WTC11 (cell line): ENCODE results near the gene ARMC8. TPM values are rescaled to one million over a fixed set of nuclear protein-coding genes. Genes with fewer than 3 reads are reported as not detected.

Experiments
- ATAC-seq: fragments of 200-7000 bp; cut with Tn5 transposase; 2 replicates; pipeline ENCODE4 v1.10.0; 2021; ENCODE audit warnings: mild to moderate bottlenecking, moderate library complexity
- CTCF ChIA-PET: fragments of 300-600 bp; sonication (Branson Sonifier 250); formaldehyde crosslinking; loops from one replicate; lab custom pipeline; 2021; ENCODE audit warnings: antibody characterized with exemption; lab: Charles Lee
- POLR2A ChIA-PET: fragments of 350-600 bp; sonication (Branson Sonifier 250); formaldehyde crosslinking; loops from one replicate; lab custom pipeline; 2021; ENCODE audit warnings: antibody characterized with exemption; lab: Charles Lee
- DNase-seq: peaks from one replicate; pipeline ENCODE4 v3.0.0; 2021; ENCODE audit warnings: low spot score
- H3K27ac Mint-ChIP-seq: 2 replicates; pipeline ENCODE4 v1.8.0; 2021; ENCODE audit warnings: mixed read lengths
- H3K27me3 Mint-ChIP-seq: 2 replicates; pipeline ENCODE4 v1.8.0; 2021; ENCODE audit warnings: low read depth, mild to moderate bottlenecking, moderate library complexity, mixed read lengths
- H3K36me3 Mint-ChIP-seq: 2 replicates; pipeline ENCODE4 v1.8.0; 2021; ENCODE audit warnings: mixed read lengths
- H3K4me1 Mint-ChIP-seq: 2 replicates; pipeline ENCODE4 v1.8.0; 2022; ENCODE audit warnings: mixed read lengths
- H3K4me3 Mint-ChIP-seq: 2 replicates; pipeline ENCODE4 v1.8.0; 2021; ENCODE audit warnings: mild to moderate bottlenecking, moderate library complexity, mixed read lengths
- H3K9me3 Mint-ChIP-seq: 2 replicates; pipeline ENCODE4 v1.8.0; 2021; ENCODE audit warnings: mixed read lengths
- ERG ChIP-seq: fragments of 250-450 bp; sonication (Bioruptor Pico); IDR thresholded peaks from 2 replicates; pipeline ENCODE4 v1.8.0; 2021; ENCODE audit warnings: mild to moderate bottlenecking
- GTF2I ChIP-seq: fragments of 250-450 bp; sonication (Bioruptor Pico); conservative IDR thresholded peaks from 2 replicates; pipeline ENCODE4 v1.4.0; 2021; ENCODE audit warnings: mild to moderate bottlenecking
- IRF2 ChIP-seq: sonication (generic); formaldehyde crosslinking; IDR thresholded peaks from 2 replicates; pipeline ENCODE4 v1.8.0; 2022; ENCODE audit warnings: low read depth, missing genetic modification reagents, borderline replicate concordance
- KAT7 ChIP-seq: sonication (generic); formaldehyde crosslinking; IDR thresholded peaks from 2 replicates; pipeline ENCODE4 v1.8.1; 2023; ENCODE audit warnings: missing genetic modification reagents, mild to moderate bottlenecking, borderline replicate concordance
- MAX ChIP-seq: sonication (generic); formaldehyde crosslinking; IDR thresholded peaks from 2 replicates; pipeline ENCODE4 v1.8.0; 2022; ENCODE audit warnings: mild to moderate bottlenecking, missing genetic modification reagents
- MYBL2 ChIP-seq: sonication (generic); formaldehyde crosslinking; IDR thresholded peaks from 2 replicates; pipeline ENCODE4 v1.8.1; 2023; ENCODE audit warnings: mild to moderate bottlenecking, moderate library complexity, missing genetic modification reagents
- NR3C1 ChIP-seq: sonication (generic); formaldehyde crosslinking; conservative IDR thresholded peaks from 2 replicates; pipeline ENCODE4 v1.8.1; 2023; ENCODE audit warnings: low read depth, mild to moderate bottlenecking, missing genetic modification reagents
- RORB ChIP-seq: fragments of 250-450 bp; sonication (Bioruptor Pico); IDR thresholded peaks from 2 replicates; pipeline ENCODE4 v1.9.0; 2021; ENCODE audit warnings: mild to moderate bottlenecking
- SMAD4 ChIP-seq: sonication (generic); formaldehyde crosslinking; IDR thresholded peaks from 2 replicates; pipeline ENCODE4 v1.8.0; 2022; ENCODE audit warnings: mild to moderate bottlenecking, missing genetic modification reagents
- SOX15 ChIP-seq: fragments of 250-450 bp; sonication (Bioruptor Pico); IDR thresholded peaks from 2 replicates; pipeline ENCODE4 v1.9.0; 2021; ENCODE audit warnings: mild to moderate bottlenecking
- TEAD1 ChIP-seq: sonication (generic); formaldehyde crosslinking; IDR thresholded peaks from 2 replicates; pipeline ENCODE4 v1.8.0; 2022; ENCODE audit warnings: mild to moderate bottlenecking, missing genetic modification reagents
- TEAD4 ChIP-seq: sonication (generic); formaldehyde crosslinking; IDR thresholded peaks from 2 replicates; pipeline ENCODE4 v1.8.0; 2022; ENCODE audit warnings: mild to moderate bottlenecking, missing genetic modification reagents
- TP53 ChIP-seq: sonication (generic); formaldehyde crosslinking; IDR thresholded peaks from 2 replicates; pipeline ENCODE4 v1.8.1; 2023; ENCODE audit warnings: mild to moderate bottlenecking, missing genetic modification reagents
- ZBTB43 ChIP-seq: sonication (generic); formaldehyde crosslinking; IDR thresholded peaks from 2 replicates; pipeline ENCODE4 v1.8.1; 2023; ENCODE audit warnings: mild to moderate bottlenecking, missing genetic modification reagents
- ZNF121 ChIP-seq: sonication (generic); formaldehyde crosslinking; IDR thresholded peaks from 2 replicates; pipeline ENCODE4 v1.8.0; 2023; ENCODE audit warnings: missing genetic modification reagents
- ZNF219 ChIP-seq: sonication (generic); formaldehyde crosslinking; IDR thresholded peaks from 2 replicates; pipeline ENCODE4 v1.8.0; 2023; ENCODE audit warnings: missing genetic modification reagents, mild to moderate bottlenecking, borderline replicate concordance
- ZNF232 ChIP-seq: sonication (generic); formaldehyde crosslinking; IDR thresholded peaks from 2 replicates; pipeline ENCODE4 v1.8.0; 2022; ENCODE audit warnings: mild to moderate bottlenecking, missing genetic modification reagents
- ZNF317 ChIP-seq: sonication (generic); formaldehyde crosslinking; IDR thresholded peaks from 2 replicates; pipeline ENCODE4 v1.8.1; 2023; ENCODE audit warnings: low read depth, mild to moderate bottlenecking, moderate library complexity, missing genetic modification reagents, borderline replicate concordance
- total RNA-seq: library from RNA; stranded (reverse); gene quantifications from 3 replicates; pipeline ENCODE4 v1.2.3, GENCODE V29; 2021
- TF ChIP-seq, protein P1 (sequence below): sonication (generic); formaldehyde crosslinking; IDR thresholded peaks from 2 replicates; pipeline ENCODE4 v1.8.1; 2022; ENCODE audit warnings: low read depth, missing genetic modification reagents, borderline replicate concordance
- TF ChIP-seq, protein P2 (sequence below): sonication (generic); formaldehyde crosslinking; conservative IDR thresholded peaks from 2 replicates; pipeline ENCODE4 v1.8.1; 2023; ENCODE audit warnings: mild to moderate bottlenecking, low read depth, missing genetic modification reagents, moderate library complexity
- TF ChIP-seq, protein P3 (sequence below): fragments of 250-450 bp; sonication (Bioruptor Pico); conservative IDR thresholded peaks from 2 replicates; pipeline ENCODE4 v1.9.0; 2021; ENCODE audit warnings: mild to moderate bottlenecking

Gene ARMC8
- total RNA-seq, 1 experiment from 2014 or later: 44.9 TPM

GRCh38 chr3:138227650-138228049 lies 40.5 kb downstream of the ARMC8 start:
- H3K36me3 Mint-ChIP-seq: peaks cover 53% of the 10 kb centered on the region
- POLR2A ChIA-PET: no interaction called here
- H3K9me3 Mint-ChIP-seq: no peaks in the 10 kb centered on the region
- H3K27ac Mint-ChIP-seq: peak overlapping the region; percentile 15; the same call in 1 of the 2 replicates
- TF ChIP-seq GTF2I (CRISPR knock-in tag) (no peak), ZNF232 (CRISPR knock-in tag) (no peak), TEAD4 (CRISPR knock-in tag) (no peak), SOX15 (CRISPR knock-in tag) (no peak)
- TF ChIP-seq, protein P1, sequence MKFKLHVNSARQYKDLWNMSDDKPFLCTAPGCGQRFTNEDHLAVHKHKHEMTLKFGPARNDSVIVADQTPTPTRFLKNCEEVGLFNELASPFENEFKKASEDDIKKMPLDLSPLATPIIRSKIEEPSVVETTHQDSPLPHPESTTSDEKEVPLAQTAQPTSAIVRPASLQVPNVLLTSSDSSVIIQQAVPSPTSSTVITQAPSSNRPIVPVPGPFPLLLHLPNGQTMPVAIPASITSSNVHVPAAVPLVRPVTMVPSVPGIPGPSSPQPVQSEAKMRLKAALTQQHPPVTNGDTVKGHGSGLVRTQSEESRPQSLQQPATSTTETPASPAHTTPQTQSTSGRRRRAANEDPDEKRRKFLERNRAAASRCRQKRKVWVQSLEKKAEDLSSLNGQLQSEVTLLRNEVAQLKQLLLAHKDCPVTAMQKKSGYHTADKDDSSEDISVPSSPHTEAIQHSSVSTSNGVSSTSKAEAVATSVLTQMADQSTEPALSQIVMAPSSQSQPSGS (CRISPR knock-in tag): no peak
- TF ChIP-seq, all 79 proteins: peak for 0
- DNase-seq (no peak), ATAC-seq (no peak)
- Mint-ChIP-seq H3K4me3 (no peak overlapping the region), H3K4me1 (no peaks in the 10 kb centered on the region), H3K27me3 (no peaks in the 10 kb centered on the region)
- CTCF ChIA-PET: no interaction called here

DNA sequence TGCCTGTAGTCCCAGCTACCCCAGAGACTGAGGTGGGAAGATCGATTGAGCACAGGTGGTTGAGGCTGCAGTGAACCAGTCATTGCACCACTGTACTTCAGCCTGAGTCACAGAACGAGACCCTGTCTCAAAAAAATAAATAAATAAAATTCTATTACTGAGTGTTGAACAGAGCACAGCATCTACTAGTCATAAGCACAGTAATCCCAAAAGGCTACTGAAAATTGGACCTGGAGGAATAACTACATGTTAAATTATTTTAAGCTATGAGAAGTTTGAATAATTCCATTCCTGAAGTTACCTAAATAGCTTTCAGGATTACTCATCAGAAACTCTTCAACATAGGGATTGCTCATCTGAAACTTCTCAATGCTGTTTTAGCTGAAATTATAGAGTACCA lies 43.4 kb downstream of the ARMC8 start:
- H3K4me3 Mint-ChIP-seq: no peak overlapping the region
- TF ChIP-seq MAX (no peak), SOX15 (CRISPR knock-in tag) (no peak), RORB (CRISPR knock-in tag) (no peak)
- DNase-seq: no peak
- POLR2A ChIA-PET: interaction anchor here (1.1 to 1.2 kb wide), 2 partner anchors 11 to 43 kb away, joined by 3 read pairs; partner anchors contain the start of gene ARMC8
- peaks cover 27% of the 10 kb centered on the region for H3K36me3 Mint-ChIP-seq
- H3K4me1 Mint-ChIP-seq: no peaks in the 10 kb centered on the region
- H3K9me3 Mint-ChIP-seq: no peaks in the 10 kb centered on the region
- no peaks in the 10 kb centered on the region for H3K27me3 Mint-ChIP-seq
- no peak for ATAC-seq
- no peak overlapping the region for H3K27ac Mint-ChIP-seq
- CTCF ChIA-PET: no interaction called here

DNA sequence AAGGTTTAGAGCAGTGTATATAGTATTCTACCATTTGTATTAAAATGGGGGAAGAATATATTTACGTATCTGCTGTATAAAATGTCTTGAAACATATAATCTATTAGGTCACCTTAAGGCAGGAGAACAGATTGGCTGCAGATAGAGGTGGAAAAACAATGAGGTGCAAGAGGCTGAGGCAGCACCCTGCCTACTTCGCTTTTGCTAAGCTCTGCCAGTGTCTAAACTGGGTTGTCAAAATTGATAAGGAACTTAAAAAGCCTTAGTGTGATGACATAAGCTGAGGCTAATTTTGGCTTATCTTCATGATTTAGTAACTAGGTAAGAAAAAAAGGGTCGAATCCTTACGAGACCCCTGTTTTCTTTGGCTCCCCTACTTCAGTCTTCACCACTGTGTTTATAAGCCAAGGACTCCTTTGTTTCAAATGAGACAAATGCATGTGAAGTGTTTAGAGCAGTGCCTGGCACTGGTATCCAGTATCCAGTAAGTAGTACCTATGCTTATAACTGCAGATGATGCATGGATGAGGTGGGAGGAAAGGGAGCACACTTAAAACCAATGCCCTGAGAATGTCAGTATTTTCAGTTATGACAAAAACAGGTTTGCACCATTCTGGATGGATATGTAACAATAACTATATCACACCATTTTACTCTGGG lies 45.7 kb downstream of the ARMC8 start:
- ChIA-PET POLR2A (no interaction called here), CTCF (no interaction called here)
- TF ChIP-seq ZNF232 (CRISPR knock-in tag) (no peak), TP53 (no peak), KAT7 (CRISPR knock-in tag) (no peak), ZNF219 (CRISPR knock-in tag) (no peak), IRF2 (CRISPR knock-in tag) (no peak), TEAD4 (CRISPR knock-in tag) (no peak), MYBL2 (CRISPR knock-in tag) (no peak), ERG (CRISPR knock-in tag) (no peak), ZBTB43 (CRISPR knock-in tag) (no peak), TEAD1 (CRISPR knock-in tag) (no peak), ZNF121 (CRISPR knock-in tag) (no peak), ZNF317 (CRISPR knock-in tag) (no peak), NR3C1 (CRISPR knock-in tag) (no peak), SMAD4 (CRISPR knock-in tag) (no peak)
- TF ChIP-seq, protein P1 (CRISPR knock-in tag): no peak
- TF ChIP-seq, protein P2, sequence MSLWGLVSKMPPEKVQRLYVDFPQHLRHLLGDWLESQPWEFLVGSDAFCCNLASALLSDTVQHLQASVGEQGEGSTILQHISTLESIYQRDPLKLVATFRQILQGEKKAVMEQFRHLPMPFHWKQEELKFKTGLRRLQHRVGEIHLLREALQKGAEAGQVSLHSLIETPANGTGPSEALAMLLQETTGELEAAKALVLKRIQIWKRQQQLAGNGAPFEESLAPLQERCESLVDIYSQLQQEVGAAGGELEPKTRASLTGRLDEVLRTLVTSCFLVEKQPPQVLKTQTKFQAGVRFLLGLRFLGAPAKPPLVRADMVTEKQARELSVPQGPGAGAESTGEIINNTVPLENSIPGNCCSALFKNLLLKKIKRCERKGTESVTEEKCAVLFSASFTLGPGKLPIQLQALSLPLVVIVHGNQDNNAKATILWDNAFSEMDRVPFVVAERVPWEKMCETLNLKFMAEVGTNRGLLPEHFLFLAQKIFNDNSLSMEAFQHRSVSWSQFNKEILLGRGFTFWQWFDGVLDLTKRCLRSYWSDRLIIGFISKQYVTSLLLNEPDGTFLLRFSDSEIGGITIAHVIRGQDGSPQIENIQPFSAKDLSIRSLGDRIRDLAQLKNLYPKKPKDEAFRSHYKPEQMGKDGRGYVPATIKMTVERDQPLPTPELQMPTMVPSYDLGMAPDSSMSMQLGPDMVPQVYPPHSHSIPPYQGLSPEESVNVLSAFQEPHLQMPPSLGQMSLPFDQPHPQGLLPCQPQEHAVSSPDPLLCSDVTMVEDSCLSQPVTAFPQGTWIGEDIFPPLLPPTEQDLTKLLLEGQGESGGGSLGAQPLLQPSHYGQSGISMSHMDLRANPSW (CRISPR knock-in tag): no peak
- TF ChIP-seq, protein P3, sequence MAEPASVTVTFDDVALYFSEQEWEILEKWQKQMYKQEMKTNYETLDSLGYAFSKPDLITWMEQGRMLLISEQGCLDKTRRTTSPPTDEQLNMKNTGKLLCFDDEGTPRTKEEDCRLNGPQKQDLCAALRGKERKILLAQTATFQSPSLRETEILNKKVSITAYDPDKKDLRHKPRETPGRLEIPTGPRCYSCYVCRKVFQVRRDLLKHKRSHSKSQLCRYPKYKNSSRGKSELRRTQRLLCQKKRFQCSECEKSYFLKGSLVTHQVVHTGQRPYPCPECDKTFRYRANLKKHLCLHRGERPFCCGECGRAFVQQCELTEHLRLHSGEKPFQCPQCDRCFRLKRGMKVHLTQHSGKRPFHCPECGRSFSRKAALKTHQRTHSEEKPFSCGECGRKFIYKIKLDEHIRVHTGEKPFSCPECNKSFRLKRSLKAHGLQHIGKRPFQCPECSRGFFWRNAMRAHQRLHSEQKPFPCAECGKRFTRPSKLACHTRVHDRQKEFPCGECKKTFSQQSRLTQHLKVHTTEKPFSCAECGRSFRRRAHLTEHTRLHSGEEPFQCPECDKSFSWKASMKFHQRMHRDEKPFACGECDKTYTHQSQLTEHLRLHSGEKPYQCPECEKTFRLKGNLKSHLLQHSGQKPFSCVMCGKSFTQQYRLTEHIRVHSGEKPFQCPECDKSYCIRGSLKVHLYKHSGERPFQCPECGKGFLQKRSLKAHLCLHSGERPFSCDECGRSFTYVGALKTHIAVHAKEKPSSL (CRISPR knock-in tag): no peak

More for the DNA sequence above, 45.7 kb downstream of the ARMC8 start:
- Mint-ChIP-seq H3K9me3 (no peaks in the 10 kb centered on the region), H3K4me3 (no peak overlapping the region), H3K27ac (no peak overlapping the region), H3K36me3 (peaks cover 32% of the 10 kb centered on the region), H3K27me3 (no peaks in the 10 kb centered on the region), H3K4me1 (no peaks in the 10 kb centered on the region)
- no peak for ATAC-seq
- no peak for DNase-seq
